ENCODE measurements around the gene FIZ1.

FIZ1 gene

DNA sequence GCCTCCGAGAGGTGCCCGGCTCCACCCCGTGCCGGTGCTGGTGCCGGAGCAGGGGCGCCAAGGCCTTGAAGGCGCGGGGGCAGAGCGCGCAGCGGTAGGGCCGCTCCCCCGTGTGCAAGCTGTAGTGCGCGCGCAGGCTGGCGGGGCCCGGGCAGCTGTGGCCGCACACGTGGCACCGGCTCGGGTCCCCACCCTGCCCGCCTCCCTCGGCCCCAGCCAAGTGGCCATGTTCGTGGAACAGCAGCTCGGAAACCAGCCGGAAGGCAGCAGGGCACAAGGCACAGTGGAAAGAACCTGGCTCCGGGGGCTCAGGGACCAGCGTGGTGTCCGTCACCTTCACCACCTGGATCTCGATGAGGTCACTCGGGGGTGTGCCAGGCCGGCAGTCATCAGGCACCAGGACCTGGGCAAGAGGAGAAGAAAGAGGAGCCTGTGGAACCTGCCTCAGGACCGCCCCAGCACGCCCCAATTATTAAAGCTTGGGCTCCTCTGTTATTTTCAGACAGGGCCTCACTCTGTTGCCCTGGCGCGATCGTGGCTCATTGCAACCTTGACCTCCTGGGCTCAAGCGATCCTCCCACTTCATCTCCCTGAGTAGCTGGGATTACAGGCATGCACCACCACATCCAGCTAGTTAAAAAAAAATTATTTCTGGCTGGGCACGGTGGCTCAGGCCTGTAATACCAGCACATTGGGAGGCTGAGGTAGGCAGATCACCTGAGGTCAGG, 23.1 kb upstream of the FIZ1 start:
- Histone ChIP-seq H3K4me1 (ENCODE audit: control insufficient read depth in 5 of 5, insufficient read depth in 5 of 5, low read length in 5 of 5) (peaks cover 0 to 40% (median 24%) of the 10 kb centered on the region in 5 donors), H3K36me3 (ENCODE audit: control insufficient read depth in 5 of 5, insufficient read depth in 5 of 5, low read length in 5 of 5) (peaks cover 0 to 25% (median 5%) of the 10 kb centered on the region in 5 donors), H3K9ac (ENCODE audit: low read length in 5 of 5) (no peak overlapping the region), H3K27ac (ENCODE audit: low read depth, low read length) (no peak overlapping the region), H3K9me3 (ENCODE audit: control insufficient read depth in 5 of 5, low read length in 5 of 5) (no peaks in the 10 kb centered on the region), H3K4me3 (ENCODE audit: low read depth in 1 of 5, low read length in 5 of 5) (no peak overlapping the region), H3K27me3 (ENCODE audit: control insufficient read depth in 5 of 5, insufficient read depth in 4 of 5, low read length in 5 of 5) (no peaks in the 10 kb centered on the region)

DNA sequence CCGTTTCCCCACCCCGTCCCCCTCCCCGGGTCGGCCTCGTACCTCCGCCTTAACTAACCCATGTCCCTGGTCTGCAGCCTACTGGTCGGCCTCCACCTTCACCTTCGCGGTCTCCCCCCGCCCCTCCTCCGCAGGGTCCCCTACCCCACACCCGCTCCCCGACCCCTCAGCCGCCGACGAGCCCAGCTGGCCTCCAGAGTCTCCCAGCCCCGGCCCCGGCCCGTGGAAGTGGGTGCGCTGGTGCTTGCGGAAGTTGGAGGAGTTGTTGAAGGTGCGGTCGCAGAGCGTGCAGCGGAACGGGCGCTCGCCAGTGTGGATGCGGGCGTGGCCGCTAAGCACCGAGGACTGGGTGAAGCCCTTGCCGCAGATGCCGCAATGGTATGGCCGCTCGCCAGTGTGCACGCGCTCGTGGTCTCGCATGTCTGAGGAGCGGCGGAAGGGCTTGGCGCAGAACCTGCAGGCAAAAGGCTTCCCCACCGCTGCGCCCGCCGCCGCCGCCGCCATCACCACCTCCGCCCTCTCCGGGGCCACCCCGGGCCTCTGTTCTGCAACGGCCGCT, 22.4 kb upstream of the FIZ1 start:
- no peak overlapping the region for H3K27ac ChIP-seq (ENCODE audit: low read depth, low read length)

DNA sequence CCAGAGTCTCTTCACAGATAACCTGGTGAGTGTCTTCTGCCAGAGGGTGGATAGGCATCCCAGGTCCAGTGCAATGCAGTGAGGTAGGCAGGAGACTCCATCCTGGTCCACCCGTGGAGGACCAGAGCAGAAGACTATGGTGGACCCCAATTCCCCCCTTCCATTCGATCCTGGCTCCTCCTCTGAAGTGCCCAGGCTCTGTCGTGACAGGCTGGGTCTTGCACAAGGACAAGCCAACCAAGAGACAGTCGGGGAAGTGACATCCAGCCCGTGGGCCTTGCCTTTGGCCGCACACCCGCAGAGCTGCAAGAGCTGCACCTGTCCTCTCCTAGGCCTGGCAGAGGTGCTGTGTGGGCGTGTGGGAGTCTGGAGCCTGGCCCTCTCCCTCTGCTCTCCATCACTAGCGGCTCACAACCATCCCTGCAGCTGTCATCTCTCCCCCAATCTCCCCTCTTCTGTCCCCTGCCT, 21.9 kb upstream of the FIZ1 start:
- no peaks in the 10 kb centered on the region for H3K9me3 ChIP-seq (ENCODE audit: control insufficient read depth in 5 of 5, low read length in 5 of 5)
- no peak overlapping the region for H3K9ac ChIP-seq (ENCODE audit: low read length in 5 of 5)
- no peak overlapping the region for H3K27ac ChIP-seq (ENCODE audit: low read depth, low read length)
- no peaks in the 10 kb centered on the region for H3K27me3 ChIP-seq (ENCODE audit: control insufficient read depth in 5 of 5, insufficient read depth in 4 of 5, low read length in 5 of 5)
- H3K4me1 ChIP-seq (ENCODE audit: control insufficient read depth in 5 of 5, insufficient read depth in 5 of 5, low read length in 5 of 5): peaks cover 0 to 40% (median 24%) of the 10 kb centered on the region in 5 donors
- H3K36me3 ChIP-seq (ENCODE audit: control insufficient read depth in 5 of 5, insufficient read depth in 5 of 5, low read length in 5 of 5): peaks cover 0 to 35% (median 15%) of the 10 kb centered on the region in 5 donors
- H3K4me3 ChIP-seq (ENCODE audit: low read depth in 1 of 5, low read length in 5 of 5): no peak overlapping the region

More for the DNA sequence above, 22.4 kb upstream of the FIZ1 start:
- H3K9me3 ChIP-seq (ENCODE audit: control insufficient read depth in 5 of 5, low read length in 5 of 5): no peaks in the 10 kb centered on the region
- peaks cover 0 to 30% (median 10%) of the 10 kb centered on the region in 5 donors for H3K36me3 ChIP-seq (ENCODE audit: control insufficient read depth in 5 of 5, insufficient read depth in 5 of 5, low read length in 5 of 5)
- no peaks in the 10 kb centered on the region for H3K27me3 ChIP-seq (ENCODE audit: control insufficient read depth in 5 of 5, insufficient read depth in 4 of 5, low read length in 5 of 5)
- H3K4me3 ChIP-seq (ENCODE audit: low read depth in 1 of 5, low read length in 5 of 5): no peak overlapping the region
- no peak overlapping the region for H3K9ac ChIP-seq (ENCODE audit: low read length in 5 of 5)
- peaks cover 0 to 40% (median 24%) of the 10 kb centered on the region in 5 donors for H3K4me1 ChIP-seq (ENCODE audit: control insufficient read depth in 5 of 5, insufficient read depth in 5 of 5, low read length in 5 of 5)

DNA sequence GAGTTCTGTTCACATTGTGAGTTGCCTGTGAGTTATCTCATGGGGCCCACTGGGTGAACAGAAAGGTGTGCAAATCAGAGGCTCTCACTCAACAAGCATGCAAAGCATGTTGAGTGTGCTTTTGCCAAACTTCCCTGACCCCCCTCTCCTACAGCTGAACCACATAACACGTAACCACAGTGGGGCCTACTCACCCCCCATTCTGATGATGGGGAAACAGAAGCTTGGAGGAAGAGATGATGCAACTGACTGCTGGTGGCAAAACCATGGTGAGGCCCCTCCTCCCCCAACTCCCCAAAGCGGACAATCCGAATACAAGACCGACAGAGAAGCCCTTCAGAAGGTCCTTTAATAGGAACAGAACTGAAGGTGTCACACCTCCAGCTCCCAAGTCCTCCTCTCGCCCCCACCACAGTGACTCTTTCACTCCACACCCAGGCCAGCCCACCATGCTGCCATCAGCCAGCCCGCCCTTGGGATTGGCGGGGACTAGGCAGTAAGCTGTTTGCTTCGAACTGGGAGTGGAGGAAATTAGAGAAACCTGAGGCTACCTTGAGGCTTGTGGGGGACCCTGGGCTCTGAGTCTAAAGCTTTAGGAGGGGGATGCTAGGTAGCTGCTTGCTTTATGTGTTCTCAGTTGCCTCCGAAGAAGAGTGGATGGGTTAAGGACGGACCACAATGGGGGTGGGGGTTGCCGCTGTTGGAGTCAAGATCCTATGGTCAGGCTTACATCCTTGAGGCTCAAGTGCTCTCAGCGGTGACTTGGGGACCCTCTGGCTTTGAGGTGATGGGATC, 21.3 kb upstream of the FIZ1 start:
- peaks cover 0 to 40% (median 24%) of the 10 kb centered on the region in 5 donors for H3K4me1 ChIP-seq (ENCODE audit: control insufficient read depth in 5 of 5, insufficient read depth in 5 of 5, low read length in 5 of 5)
- H3K36me3 ChIP-seq (ENCODE audit: control insufficient read depth in 5 of 5, insufficient read depth in 5 of 5, low read length in 5 of 5): peaks cover 0 to 42% (median 19%) of the 10 kb centered on the region in 5 donors

DNA sequence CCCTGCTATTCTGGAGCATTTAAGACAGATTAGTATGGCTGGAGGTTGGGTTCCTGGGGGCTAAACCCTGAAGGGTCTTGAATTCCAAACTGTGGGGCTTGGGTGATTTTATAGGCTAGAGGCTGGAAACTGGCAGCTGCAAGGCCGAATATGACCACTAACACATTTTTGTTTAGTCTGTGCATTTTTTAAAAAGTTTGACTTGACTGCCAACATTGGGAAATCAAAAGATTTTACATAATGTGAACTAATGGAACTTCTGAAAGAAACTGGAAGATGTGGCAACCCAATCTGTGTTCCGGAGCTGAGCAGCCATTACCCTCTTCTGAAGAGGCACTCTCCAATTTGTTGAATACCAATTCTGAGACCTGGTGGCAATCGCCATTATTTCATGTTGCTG, 20.0 kb upstream of the FIZ1 start:
- Histone ChIP-seq H3K4me3 (ENCODE audit: low read depth in 1 of 5, low read length in 5 of 5) (no peak overlapping the region), H3K27me3 (ENCODE audit: control insufficient read depth in 5 of 5, insufficient read depth in 4 of 5, low read length in 5 of 5) (no peaks in the 10 kb centered on the region), H3K27ac (ENCODE audit: low read depth, low read length) (no peak overlapping the region), H3K9me3 (ENCODE audit: control insufficient read depth in 5 of 5, low read length in 5 of 5) (no peaks in the 10 kb centered on the region), H3K36me3 (ENCODE audit: control insufficient read depth in 5 of 5, insufficient read depth in 5 of 5, low read length in 5 of 5) (peaks cover 0 to 53% (median 29%) of the 10 kb centered on the region in 5 donors), H3K4me1 (ENCODE audit: control insufficient read depth in 5 of 5, insufficient read depth in 5 of 5, low read length in 5 of 5) (peaks cover 0 to 33% (median 18%) of the 10 kb centered on the region in 5 donors), H3K9ac (ENCODE audit: low read length in 5 of 5) (no peak overlapping the region)

More for the DNA sequence above, 21.3 kb upstream of the FIZ1 start:
- H3K4me3 ChIP-seq (ENCODE audit: low read depth in 1 of 5, low read length in 5 of 5): no peak overlapping the region
- no peak overlapping the region for H3K27ac ChIP-seq (ENCODE audit: low read depth, low read length)
- no peaks in the 10 kb centered on the region for H3K9me3 ChIP-seq (ENCODE audit: control insufficient read depth in 5 of 5, low read length in 5 of 5)
- H3K27me3 ChIP-seq (ENCODE audit: control insufficient read depth in 5 of 5, insufficient read depth in 4 of 5, low read length in 5 of 5): no peaks in the 10 kb centered on the region
- no peak overlapping the region for H3K9ac ChIP-seq (ENCODE audit: low read length in 5 of 5)

DNA sequence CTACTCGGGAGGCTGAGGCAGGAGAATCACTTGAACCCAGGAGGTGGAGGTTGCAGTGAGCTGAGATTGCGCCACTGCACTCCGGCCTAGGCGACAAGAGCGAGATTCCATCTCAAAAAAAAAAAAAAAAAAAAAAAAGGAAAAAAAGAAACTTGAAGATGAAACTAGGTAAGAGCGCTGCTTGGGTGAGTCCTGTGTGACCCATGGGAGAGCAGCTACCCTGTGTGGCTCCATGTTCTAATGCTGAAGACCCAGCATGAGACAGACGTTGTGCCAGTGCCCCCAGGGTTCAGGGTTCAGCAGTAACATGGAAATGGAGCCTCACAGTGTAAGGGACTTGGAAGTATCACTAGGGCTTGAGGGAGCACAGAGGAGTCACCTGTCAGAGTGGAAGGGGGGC, 19.1 kb upstream of the FIZ1 start:
- H3K9me3 ChIP-seq (ENCODE audit: control insufficient read depth in 5 of 5, low read length in 5 of 5): no peaks in the 10 kb centered on the region

DNA sequence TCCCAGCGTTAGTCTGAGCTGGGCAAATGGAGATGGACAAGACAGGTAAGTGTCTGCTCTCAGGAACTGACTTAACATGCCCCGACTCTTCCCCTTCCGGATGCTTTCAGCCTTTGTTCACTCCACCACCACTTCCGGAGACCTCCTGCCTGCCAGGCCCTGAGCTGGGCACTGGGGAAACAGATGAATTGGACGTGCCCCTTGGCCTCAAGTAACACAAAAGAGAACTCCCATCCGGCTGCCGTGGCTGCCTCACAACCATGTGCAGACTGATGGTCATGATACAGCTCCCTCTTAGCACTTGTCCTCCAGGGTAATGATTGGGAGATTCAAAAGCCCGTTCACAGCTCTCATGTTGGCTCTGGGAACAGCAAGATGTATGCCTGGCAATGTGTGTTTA, 18.1 kb upstream of the FIZ1 start:
- Histone ChIP-seq H3K27ac (ENCODE audit: low read depth, low read length) (no peak overlapping the region), H3K4me1 (ENCODE audit: control insufficient read depth in 5 of 5, insufficient read depth in 5 of 5, low read length in 5 of 5) (peaks cover 0 to 31% (median 13%) of the 10 kb centered on the region in 5 donors), H3K9me3 (ENCODE audit: control insufficient read depth in 5 of 5, low read length in 5 of 5) (no peaks in the 10 kb centered on the region), H3K36me3 (ENCODE audit: control insufficient read depth in 5 of 5, insufficient read depth in 5 of 5, low read length in 5 of 5) (peaks cover 0 to 59% (median 32%) of the 10 kb centered on the region in 5 donors), H3K9ac (ENCODE audit: low read length in 5 of 5) (no peak overlapping the region), H3K4me3 (ENCODE audit: low read depth in 1 of 5, low read length in 5 of 5) (no peak overlapping the region), H3K27me3 (ENCODE audit: control insufficient read depth in 5 of 5, insufficient read depth in 4 of 5, low read length in 5 of 5) (no peaks in the 10 kb centered on the region)

More for the DNA sequence above, 19.1 kb upstream of the FIZ1 start:
- H3K27ac ChIP-seq (ENCODE audit: low read depth, low read length): no peak overlapping the region
- no peaks in the 10 kb centered on the region for H3K27me3 ChIP-seq (ENCODE audit: control insufficient read depth in 5 of 5, insufficient read depth in 4 of 5, low read length in 5 of 5)
- H3K9ac ChIP-seq (ENCODE audit: low read length in 5 of 5): no peak overlapping the region
- H3K4me1 ChIP-seq (ENCODE audit: control insufficient read depth in 5 of 5, insufficient read depth in 5 of 5, low read length in 5 of 5): peaks cover 0 to 27% (median 13%) of the 10 kb centered on the region in 5 donors
- H3K4me3 ChIP-seq (ENCODE audit: low read depth in 1 of 5, low read length in 5 of 5): no peak overlapping the region
- H3K36me3 ChIP-seq (ENCODE audit: control insufficient read depth in 5 of 5, insufficient read depth in 5 of 5, low read length in 5 of 5): peaks cover 0 to 59% (median 32%) of the 10 kb centered on the region in 5 donors

DNA sequence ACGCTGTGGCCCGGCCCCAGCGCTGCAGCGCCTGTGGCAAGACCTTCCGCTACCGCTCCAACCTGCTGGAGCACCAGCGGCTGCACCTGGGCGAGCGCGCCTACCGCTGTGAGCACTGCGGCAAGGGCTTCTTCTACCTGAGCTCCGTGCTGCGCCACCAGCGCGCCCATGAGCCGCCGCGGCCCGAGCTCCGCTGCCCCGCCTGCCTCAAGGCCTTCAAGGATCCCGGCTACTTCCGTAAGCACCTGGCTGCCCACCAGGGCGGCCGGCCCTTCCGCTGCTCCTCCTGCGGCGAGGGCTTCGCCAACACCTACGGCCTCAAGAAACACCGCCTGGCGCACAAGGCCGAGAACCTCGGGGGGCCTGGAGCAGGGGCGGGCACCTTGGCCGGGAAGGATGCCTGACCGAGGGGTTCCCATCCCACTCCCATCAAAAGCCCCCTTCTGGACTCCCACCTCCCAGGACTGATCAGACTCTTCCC, 17.1 kb upstream of the FIZ1 start:
- H3K27ac ChIP-seq (ENCODE audit: low read depth, low read length): no peak overlapping the region
- no peak overlapping the region for H3K9ac ChIP-seq (ENCODE audit: low read length in 5 of 5)
- no peak overlapping the region for H3K4me3 ChIP-seq (ENCODE audit: low read depth in 1 of 5, low read length in 5 of 5)
- H3K4me1 ChIP-seq (ENCODE audit: control insufficient read depth in 5 of 5, insufficient read depth in 5 of 5, low read length in 5 of 5): peaks cover 0 to 33% (median 18%) of the 10 kb centered on the region in 5 donors
- no peaks in the 10 kb centered on the region for H3K9me3 ChIP-seq (ENCODE audit: control insufficient read depth in 5 of 5, low read length in 5 of 5)
- H3K27me3 ChIP-seq (ENCODE audit: control insufficient read depth in 5 of 5, insufficient read depth in 4 of 5, low read length in 5 of 5): no peaks in the 10 kb centered on the region
- peaks cover 0 to 53% (median 32%) of the 10 kb centered on the region in 5 donors for H3K36me3 ChIP-seq (ENCODE audit: control insufficient read depth in 5 of 5, insufficient read depth in 5 of 5, low read length in 5 of 5)

DNA sequence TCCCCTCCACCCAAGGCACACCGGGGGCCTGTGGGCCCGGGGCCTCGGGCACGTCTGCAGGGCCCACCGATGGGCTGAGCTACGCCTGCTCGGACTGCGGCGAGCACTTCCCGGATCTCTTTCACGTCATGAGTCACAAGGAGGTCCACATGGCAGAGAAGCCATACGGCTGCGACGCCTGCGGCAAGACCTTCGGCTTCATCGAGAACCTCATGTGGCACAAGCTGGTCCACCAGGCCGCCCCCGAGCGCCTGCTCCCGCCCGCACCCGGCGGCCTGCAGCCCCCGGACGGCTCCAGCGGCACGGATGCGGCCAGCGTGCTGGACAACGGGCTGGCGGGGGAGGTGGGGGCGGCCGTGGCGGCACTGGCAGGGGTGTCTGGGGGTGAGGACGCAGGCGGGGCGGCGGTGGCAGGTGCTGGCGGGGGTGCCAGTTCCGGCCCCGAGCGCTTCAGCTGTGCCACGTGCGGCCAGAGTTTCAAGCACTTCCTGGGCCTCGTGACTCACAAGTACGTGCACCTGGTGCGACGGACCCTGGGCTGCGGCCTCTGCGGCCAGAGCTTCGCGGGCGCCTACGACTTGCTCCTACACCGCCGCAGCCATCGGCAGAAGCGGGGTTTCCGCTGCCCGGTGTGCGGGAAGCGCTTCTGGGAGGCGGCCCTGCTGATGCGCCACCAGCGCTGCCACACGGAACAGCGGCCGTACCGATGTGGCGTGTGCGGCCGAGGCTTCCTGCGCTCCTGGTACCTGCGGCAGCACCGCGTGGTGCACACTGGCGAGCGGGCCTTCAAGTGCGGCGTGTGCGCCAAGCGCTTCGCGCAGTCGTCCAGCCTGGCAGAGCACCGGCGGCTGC, 16.5 kb upstream of the FIZ1 start:
- peaks cover 0 to 30% (median 18%) of the 10 kb centered on the region in 5 donors for H3K4me1 ChIP-seq (ENCODE audit: control insufficient read depth in 5 of 5, insufficient read depth in 5 of 5, low read length in 5 of 5)
- H3K9ac ChIP-seq (ENCODE audit: low read length in 5 of 5): no peak overlapping the region
- no peaks in the 10 kb centered on the region for H3K27me3 ChIP-seq (ENCODE audit: control insufficient read depth in 5 of 5, insufficient read depth in 4 of 5, low read length in 5 of 5)
- peaks cover 0 to 46% (median 31%) of the 10 kb centered on the region in 5 donors for H3K36me3 ChIP-seq (ENCODE audit: control insufficient read depth in 5 of 5, insufficient read depth in 5 of 5, low read length in 5 of 5)
- no peak overlapping the region for H3K27ac ChIP-seq (ENCODE audit: low read depth, low read length)
- H3K4me3 ChIP-seq (ENCODE audit: low read depth in 1 of 5, low read length in 5 of 5): no peak overlapping the region
- no peaks in the 10 kb centered on the region for H3K9me3 ChIP-seq (ENCODE audit: control insufficient read depth in 5 of 5, low read length in 5 of 5)

Data from subcutaneous abdominal adipose tissue (tissue), 5 donors.